CD4-positive, alpha-beta T cell (primary cell): Measurements from ENCODE around the gene TMEM144. TPM values are rescaled to one million over a fixed set of nuclear protein-coding genes. Genes with fewer than 3 reads are reported as not detected.
A peak's percentile ranks its signal among the peaks of the same experiment; 100 is the strongest.

Experiments
- ATAC-seq: fragments of 200-7000 bp; cut with Tn5 transposase; one replicate; pipeline ENCODE4 v1.10.0; 2022; ENCODE audit warnings: mild to moderate bottlenecking; ENCODE audit not compliant: poor library complexity
- CTCF ChIA-PET: fragments of 350-600 bp; sonication (Branson Sonifier 250); formaldehyde crosslinking; loops from one replicate; lab custom pipeline; 2021; ENCODE audit warnings: antibody characterized with exemption, inconsistent platforms; lab: Charles Lee
- POLR2A ChIA-PET: fragments of 350-600 bp; sonication (Branson Sonifier 250); formaldehyde crosslinking; loops from one replicate; lab custom pipeline; 2021; ENCODE audit warnings: antibody characterized with exemption, inconsistent platforms; lab: Charles Lee
- DNase-seq, 14 experiments: peaks; one replicate each; pipeline ENCODE4 v3.0.0-alpha.2; 2013 to 2020; ENCODE audit warnings: mixed read lengths in 2 of 14
- H3K27ac ChIP-seq, 2 donors: one replicate each; pipeline versions ENCODE4 v1.5.1 to v1.7.0; 2013; ENCODE audit warnings: low read length in 2 of 2, low read depth in 1 of 2, mild to moderate bottlenecking in 1 of 2
- H3K27me3 ChIP-seq, 2 experiments: 1 replicate in 1 of 2; 2 replicates in 1 of 2; pipeline versions ENCODE4 v1.6.1 to v1.7.0; 2013; ENCODE audit warnings: low read length in 2 of 2, control low read depth in 1 of 2, mild to moderate bottlenecking in 1 of 2, moderate library complexity in 1 of 2; ENCODE audit not compliant: insufficient read depth in 2 of 2, control insufficient read depth in 1 of 2
- H3K36me3 ChIP-seq: one replicate; pipeline ENCODE4 v1.6.1; 2013; ENCODE audit warnings: low read length, control low read depth; ENCODE audit not compliant: insufficient read depth
- H3K4me1 ChIP-seq: one replicate; pipeline ENCODE4 v1.6.1; 2013; ENCODE audit warnings: low read length, control low read depth; ENCODE audit not compliant: insufficient read depth
- H3K4me3 ChIP-seq: one replicate; pipeline ENCODE4 v1.5.1; 2013; ENCODE audit warnings: mild to moderate bottlenecking, low read length, moderate library complexity
- H3K9me3 ChIP-seq, 2 experiments: 1 replicate in 1 of 2; 2 replicates in 1 of 2; pipeline versions ENCODE4 v1.6.1 to v1.7.0; 2013; ENCODE audit warnings: low read length in 2 of 2, mild to moderate bottlenecking in 2 of 2, control low read depth in 1 of 2, moderate library complexity in 1 of 2; ENCODE audit not compliant: control insufficient read depth in 1 of 2, insufficient read depth in 1 of 2
- H3K27ac Mint-ChIP-seq: one replicate; pipeline ENCODE4 v1.8.0; 2020; ENCODE audit warnings: mixed read lengths
- H3K27me3 Mint-ChIP-seq: one replicate; pipeline ENCODE4 v1.8.0; 2021; ENCODE audit warnings: mixed read lengths
- H3K36me3 Mint-ChIP-seq: one replicate; pipeline ENCODE4 v1.8.0; 2021; ENCODE audit warnings: low read depth, mixed read lengths
- H3K4me1 Mint-ChIP-seq: one replicate; pipeline ENCODE4 v1.8.0; 2021; ENCODE audit warnings: low read depth, mixed read lengths
- H3K4me3 Mint-ChIP-seq: one replicate; pipeline ENCODE4 v1.8.0; 2020; ENCODE audit warnings: mild to moderate bottlenecking, mixed read lengths
- H3K9me3 Mint-ChIP-seq: one replicate; pipeline ENCODE4 v1.8.0; 2020; ENCODE audit warnings: mixed read lengths
- intact Hi-C, 2 experiments: fragments of 100-400 bp; cut with DNase I in 1 of 2; cut with micrococcal nuclease in 1 of 2; formaldehyde crosslinking; loops; one replicate each; pipeline versions ENCODE4 v1.15.1 to v1.9.0; 2023 to 2025; cut with DNase I, micrococcal nuclease
- total RNA-seq, 174 experiments: library from RNA in 2 of 174; stranded (reverse) in 2 of 174; gene quantifications; one replicate each; pipeline ENCODE4 v1.2.3 and lab custom pipeline; 2021 to 2026
- TF ChIP-seq, protein P1 (sequence below): fragments of 200-600 bp; IDR thresholded peaks from one replicate; pipeline ENCODE4 v1.8.0; 2022; ENCODE audit warnings: antibody characterized with exemption, mild to moderate bottlenecking

Gene TMEM144
- total RNA-seq, 2 experiments from 2014 or later, result 0.45 TPM; not detected in 1

DNA sequence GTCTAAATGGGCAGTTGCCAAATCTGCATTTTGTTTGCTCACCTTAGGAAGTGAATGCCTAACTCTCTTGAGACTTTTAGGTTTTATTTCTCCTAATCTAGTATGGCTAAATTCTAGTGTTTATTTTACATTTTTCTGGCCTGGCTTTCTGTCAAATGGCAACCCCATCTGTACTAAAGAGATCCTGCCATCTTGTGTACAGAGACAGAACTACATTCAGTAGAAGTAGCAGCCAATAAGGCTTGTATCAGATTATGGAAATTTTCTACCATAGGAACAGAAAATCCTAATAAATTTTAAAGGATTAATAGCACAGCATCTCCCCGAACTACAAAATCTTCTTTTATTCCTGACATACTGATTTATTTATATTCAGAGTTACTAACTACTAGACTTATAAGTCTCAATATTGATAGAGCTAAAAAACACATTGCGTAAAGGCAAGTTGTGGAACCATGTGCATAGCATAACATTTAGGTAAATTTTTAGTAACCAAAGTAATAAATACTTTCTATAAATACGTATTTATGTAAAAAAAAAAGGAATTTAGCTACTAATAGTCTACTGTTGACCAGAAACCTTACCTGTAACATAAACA is 45.5 kb downstream of the TMEM144 start:
- CTCF ChIA-PET, result no interaction called here
- TF ChIP-seq, protein P1, sequence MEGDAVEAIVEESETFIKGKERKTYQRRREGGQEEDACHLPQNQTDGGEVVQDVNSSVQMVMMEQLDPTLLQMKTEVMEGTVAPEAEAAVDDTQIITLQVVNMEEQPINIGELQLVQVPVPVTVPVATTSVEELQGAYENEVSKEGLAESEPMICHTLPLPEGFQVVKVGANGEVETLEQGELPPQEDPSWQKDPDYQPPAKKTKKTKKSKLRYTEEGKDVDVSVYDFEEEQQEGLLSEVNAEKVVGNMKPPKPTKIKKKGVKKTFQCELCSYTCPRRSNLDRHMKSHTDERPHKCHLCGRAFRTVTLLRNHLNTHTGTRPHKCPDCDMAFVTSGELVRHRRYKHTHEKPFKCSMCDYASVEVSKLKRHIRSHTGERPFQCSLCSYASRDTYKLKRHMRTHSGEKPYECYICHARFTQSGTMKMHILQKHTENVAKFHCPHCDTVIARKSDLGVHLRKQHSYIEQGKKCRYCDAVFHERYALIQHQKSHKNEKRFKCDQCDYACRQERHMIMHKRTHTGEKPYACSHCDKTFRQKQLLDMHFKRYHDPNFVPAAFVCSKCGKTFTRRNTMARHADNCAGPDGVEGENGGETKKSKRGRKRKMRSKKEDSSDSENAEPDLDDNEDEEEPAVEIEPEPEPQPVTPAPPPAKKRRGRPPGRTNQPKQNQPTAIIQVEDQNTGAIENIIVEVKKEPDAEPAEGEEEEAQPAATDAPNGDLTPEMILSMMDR, result peak; percentile 33

DNA sequence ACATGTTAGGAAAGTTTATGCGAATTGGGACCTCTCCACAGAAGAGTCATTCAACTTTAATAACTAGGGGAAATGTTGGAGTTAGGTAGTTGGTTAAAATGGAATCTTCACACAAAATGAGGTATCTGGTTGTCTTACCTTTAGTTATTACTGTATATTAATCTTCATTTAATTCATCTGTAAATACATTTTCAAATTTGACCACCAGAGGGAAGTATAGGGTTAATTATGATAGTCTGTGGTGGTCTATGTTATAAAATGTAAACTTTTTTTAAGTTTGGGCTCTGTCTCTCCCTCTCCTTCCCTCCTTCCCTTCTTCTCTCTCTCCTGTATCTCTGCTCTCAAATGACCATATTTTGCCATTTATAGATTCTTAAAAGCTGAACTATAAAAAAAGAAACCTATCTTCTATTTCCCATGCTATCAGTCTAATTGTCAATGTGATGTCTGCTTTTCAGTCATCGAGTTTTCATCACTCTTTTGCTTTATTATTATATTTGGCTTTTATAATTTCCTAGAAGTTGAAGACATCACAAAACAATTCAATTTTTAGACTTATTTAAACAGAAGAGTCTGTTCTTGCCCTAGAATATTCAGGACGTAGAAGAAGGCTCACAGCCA is 49.8 kb downstream of the TMEM144 start:
- Mint-ChIP-seq H3K27ac (no peak overlapping the region), H3K4me3 (no peak overlapping the region), H3K9me3 (no peaks in the 10 kb centered on the region), H3K27me3 (peaks cover 6% of the 10 kb centered on the region), H3K4me1 (no peaks in the 10 kb centered on the region), H3K36me3 (no peaks in the 10 kb centered on the region)
- POLR2A ChIA-PET, result no interaction called here
- ATAC-seq (no peak), DNase-seq (no peak)
- CTCF ChIA-PET, result no interaction called here
- Histone ChIP-seq H3K27me3 (peaks cover 0 to 4% of the 10 kb centered on the region in 2 experiments), H3K4me1 (no peaks in the 10 kb centered on the region), H3K4me3 (no peak overlapping the region), H3K36me3 (no peaks in the 10 kb centered on the region), H3K27ac (no peak overlapping the region), H3K9me3 (no peaks in the 10 kb centered on the region)
- intact Hi-C loops, result loop anchor here in 1 of 2 experiments (10.0 kb wide), 2 partner anchors 365 to 915 kb away; no protein-coding TSS in a partner anchor
- TF ChIP-seq, protein P1, result no peak

More for the DNA sequence above, 45.5 kb downstream of the TMEM144 start:
- Mint-ChIP-seq H3K36me3 (no peaks in the 10 kb centered on the region), H3K9me3 (no peaks in the 10 kb centered on the region), H3K4me1 (peaks cover 10% of the 10 kb centered on the region), H3K27me3 (peaks cover 18% of the 10 kb centered on the region), H3K4me3 (no peak overlapping the region), H3K27ac (no peak overlapping the region)
- ATAC-seq, result no peak
- Histone ChIP-seq H3K36me3 (no peaks in the 10 kb centered on the region), H3K27me3 (no peaks in the 10 kb centered on the region), H3K4me1 (no peaks in the 10 kb centered on the region), H3K27ac (no peak overlapping the region), H3K9me3 (no peaks in the 10 kb centered on the region), H3K4me3 (no peak overlapping the region)
- intact Hi-C loops, result loop anchor here in 1 of 2 experiments (10.0 kb wide), 2 partner anchors 369 to 919 kb away; no protein-coding TSS in a partner anchor
- DNase-seq, result peak in 3 of 14 experiments; percentile 6 to 21 (median 7)
- POLR2A ChIA-PET, result no interaction called here

DNA sequence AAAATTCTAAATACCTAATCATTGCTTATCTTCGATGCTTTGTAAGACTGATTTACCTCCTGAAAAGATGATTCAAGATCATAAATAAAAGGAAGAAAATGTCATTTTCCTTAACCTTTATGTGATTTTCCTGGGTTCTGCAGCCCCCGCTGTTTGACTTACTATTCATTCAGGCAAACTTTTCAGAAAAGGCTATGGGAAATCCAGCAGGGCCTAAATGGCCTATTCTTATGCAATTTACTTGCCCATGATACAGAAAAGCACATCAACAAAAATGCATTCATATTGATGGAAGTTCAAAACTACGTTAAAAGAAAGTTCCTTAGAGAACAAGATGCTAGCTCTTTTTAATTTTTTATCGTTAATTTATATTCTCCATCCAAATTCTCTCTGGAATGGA is 51.2 kb downstream of the TMEM144 start:
- H3K36me3 Mint-ChIP-seq, result no peaks in the 10 kb centered on the region
- H3K27ac ChIP-seq, result no peak overlapping the region
- H3K36me3 ChIP-seq, result no peaks in the 10 kb centered on the region
- ChIA-PET CTCF (no interaction called here), POLR2A (no interaction called here)
- intact Hi-C loops, result no loop called here
- no peaks in the 10 kb centered on the region for H3K9me3 Mint-ChIP-seq
- no peak for ATAC-seq
- H3K27me3 ChIP-seq, result peaks cover 0 to 4% of the 10 kb centered on the region in 2 experiments
- H3K4me3 ChIP-seq, result no peak overlapping the region
- DNase-seq, result no peak
- TF ChIP-seq, protein P1, result no peak
- H3K27me3 Mint-ChIP-seq, result peaks cover 6% of the 10 kb centered on the region
- no peak overlapping the region for H3K27ac Mint-ChIP-seq
- H3K9me3 ChIP-seq, result no peaks in the 10 kb centered on the region
- H3K4me1 ChIP-seq, result no peaks in the 10 kb centered on the region
- no peak overlapping the region for H3K4me3 Mint-ChIP-seq
- no peaks in the 10 kb centered on the region for H3K4me1 Mint-ChIP-seq
